Right lobe of liver (tissue), 6 donors: ENCODE results near the gene CTDP1. TPM values are rescaled to one million over a fixed set of nuclear protein-coding genes. Genes with fewer than 3 reads are reported as not detected.

ENCODE experiments used
- ATAC-seq, 4 donors: fragments of 200-7000 bp; cut with Tn5 transposase; one replicate each; pipeline ENCODE4 v1.9.1; 2020; ENCODE audit warnings: mild to moderate bottlenecking in 4 of 4, moderate library complexity in 4 of 4
- DNase-seq, 3 donors: peaks; one replicate each; pipeline ENCODE4 v3.0.0-alpha.2; 2020
- H3K27ac ChIP-seq, 3 donors: fragments of 200-600 bp; one replicate each; pipeline ENCODE4 v1.8.0; 2022
- H3K27me3 ChIP-seq, 2 donors: fragments of 200-600 bp; one replicate each; pipeline ENCODE4 v1.8.0; 2022
- H3K36me3 ChIP-seq, 4 donors: fragments of 200-600 bp; sonication (generic) in 1 of 4; one replicate each; pipeline versions ENCODE4 v1.5.1 to v1.8.0; 2017 to 2022; ENCODE audit warnings: control low read depth in 1 of 4
- H3K4me1 ChIP-seq, 4 donors: fragments of 200-600 bp; sonication (generic) in 1 of 4; one replicate each; pipeline versions ENCODE4 v1.5.1 to v1.8.0; 2017 to 2022; ENCODE audit warnings: control low read depth in 1 of 4
- H3K4me3 ChIP-seq, 3 donors: fragments of 200-600 bp; one replicate each; pipeline ENCODE4 v1.8.0; 2022
- H3K9me3 ChIP-seq, 4 donors: fragments of 200-600 bp; sonication (generic) in 1 of 4; one replicate each; pipeline versions ENCODE4 v1.5.1 to v1.8.0; 2017 to 2022; ENCODE audit warnings: control low read depth in 1 of 4
- CTCF ChIP-seq, 4 donors: fragments of 200-600 bp in 3 of 4; fragments of 450-650 bp in 1 of 4; IDR thresholded peaks; one replicate each; pipeline versions ENCODE4 v1.5.1 to v1.8.0; 2016 to 2022; ENCODE audit warnings: antibody characterized with exemption in 4 of 4, mild to moderate bottlenecking in 2 of 4
- POLR2A ChIP-seq: fragments of 450-650 bp; IDR thresholded peaks from one replicate; pipeline ENCODE4 v1.6.1; 2017; ENCODE audit warnings: antibody characterized with exemption, mild to moderate bottlenecking
- WGBS: methylation state at CpG from one replicate; pipeline ENCODE4 v1.1.6; 2018; ENCODE audit warnings: low coverage, low lambda C conversion rate; ENCODE audit not compliant: insufficient coverage; ENCODE audit errors: missing lambda C conversion rate; 5-methylcytosine and 5-hydroxymethylcytosine counted together
- intact Hi-C, 2 donors: fragments of 100-400 bp; cut with DNase I; formaldehyde crosslinking; loops; one replicate each; pipeline versions ENCODE4 v1.11.2 to v1.14.1; 2022
- total RNA-seq, 6 experiments: library from RNA; depleted of rRNA in 2 of 6; stranded (reverse); fragments of >200 nt in 2 of 6; fragmentation: NEBNext Ultra II Directional in 3 of 6; extraction: Animal tissue kit (Norgen Biotek cat#: 25700) in 3 of 6; gene quantifications; one replicate each; pipeline versions ENCODE4 v1.1.0 to v1.2.4, GENCODE V29; 2016 to 2023
- donor health status: DM: no; HTN: yes; CAD: no.
- donor health status: DM: no; HTN: no; CAD: no.
- donor health status: DM: no; HTN: no; CAD: no.
- donor health status: DM: no; HTN: yes; CAD: no.
- donor health status: DM: no; HTN: yes; CAD: no.

Gene CTDP1
- total RNA-seq, 6 experiments from 2014 or later: 7.5 to 10.4 (median 8.2) TPM

- no peak overlapping the region for H3K27ac ChIP-seq
- TF ChIP-seq POLR2A: no peak
- no peak for TF ChIP-seq CTCF (IDR thresholded peaks at IDR 0.05)
- peaks cover 0 to 13% (median 3%) of the 10 kb centered on the region in 4 donors for H3K36me3 ChIP-seq
- DNase-seq (peak in 1 of 3 donors; percentile 15), ATAC-seq (no peak)
- 88% methylated on average over 9 of the region's 11 CpGs for WGBS
- peaks cover 0 to 2% (median 0%) of the 10 kb centered on the region in 4 donors for H3K9me3 ChIP-seq
- H3K4me1 ChIP-seq: no peaks in the 10 kb centered on the region
- intact Hi-C loops: no loop called here
- no peak overlapping the region for H3K4me3 ChIP-seq
- no peaks in the 10 kb centered on the region for H3K27me3 ChIP-seq
Observed at GRCh38 chr18:79756826-79757225, 77.2 kb downstream of the CTDP1 start.

- H3K36me3 ChIP-seq: no peaks in the 10 kb centered on the region
- ATAC-seq (no peak), DNase-seq (no peak)
- no peak overlapping the region for H3K4me3 ChIP-seq
- no peak for TF ChIP-seq CTCF (IDR thresholded peaks at IDR 0.05)
- TF ChIP-seq POLR2A: no peak
- WGBS: 50% methylated on average over 1 of the region's 1 CpG
- no peak overlapping the region for H3K27ac ChIP-seq
- no peaks in the 10 kb centered on the region for H3K4me1 ChIP-seq
- H3K27me3 ChIP-seq: no peaks in the 10 kb centered on the region
- intact Hi-C loops: no loop called here
- H3K9me3 ChIP-seq: peaks cover 0 to 2% (median 0%) of the 10 kb centered on the region in 4 donors
Observed at GRCh38 chr18:79760348-79760747, 80.7 kb downstream of the CTDP1 start.

GRCh38 chr18:79760881-79761280 is 81.3 kb downstream of the CTDP1 start:
- Histone ChIP-seq H3K27ac (no peak overlapping the region), H3K4me1 (no peaks in the 10 kb centered on the region), H3K9me3 (peaks cover 0 to 2% (median 0%) of the 10 kb centered on the region in 4 donors), H3K27me3 (no peaks in the 10 kb centered on the region), H3K36me3 (no peaks in the 10 kb centered on the region), H3K4me3 (no peak overlapping the region)
- DNase-seq (no peak), ATAC-seq (no peak)
- WGBS: 86% methylated on average over 1 of the region's 1 CpG
- TF ChIP-seq CTCF (IDR thresholded peaks at IDR 0.05) (no peak), POLR2A (no peak)
- intact Hi-C loops: no loop called here

- Histone ChIP-seq H3K36me3 (no peaks in the 10 kb centered on the region), H3K4me3 (no peak overlapping the region), H3K27ac (no peak overlapping the region), H3K27me3 (no peaks in the 10 kb centered on the region), H3K9me3 (peaks cover 0 to 2% (median 0%) of the 10 kb centered on the region in 4 donors), H3K4me1 (no peaks in the 10 kb centered on the region)
- DNase-seq (peak in 1 of 3 donors; percentile 17), ATAC-seq (no peak)
- intact Hi-C loops: no loop called here
- no peak for TF ChIP-seq CTCF (IDR thresholded peaks at IDR 0.05)
- TF ChIP-seq POLR2A: no peak
Observed at GRCh38 chr18:79763407-79763806, 83.8 kb downstream of the CTDP1 start.

- Histone ChIP-seq H3K4me1 (no peaks in the 10 kb centered on the region), H3K9me3 (peaks cover 0 to 2% (median 0%) of the 10 kb centered on the region in 4 donors), H3K4me3 (no peak overlapping the region), H3K27me3 (no peaks in the 10 kb centered on the region), H3K27ac (no peak overlapping the region), H3K36me3 (no peaks in the 10 kb centered on the region)
- no peak for TF ChIP-seq CTCF (IDR thresholded peaks at IDR 0.05)
- no peak for TF ChIP-seq POLR2A
- intact Hi-C loops: no loop called here
- ATAC-seq (no peak), DNase-seq (peak in 1 of 3 donors; percentile 17)
- WGBS: no CpG with 5 or more reads among the region's 6 CpGs
Observed at GRCh38 chr18:79764131-79764530, 84.5 kb downstream of the CTDP1 start.
